Measurements from ENCODE around the gene ARAP1. TPM values are rescaled to one million over a fixed set of nuclear protein-coding genes. Genes with fewer than 3 reads are reported as not detected.

Gene ARAP1
- total RNA-seq, 1 donor from 2014 or later = 20.5 TPM

GRCh38 chr11:72647882-72648281 lies 104.3 kb downstream of the ARAP1 start:
- H3K27ac Mint-ChIP-seq (ENCODE audit: unreplicated experiment) = no peak overlapping the region
- peaks cover 11% of the 10 kb centered on the region for H3K27me3 Mint-ChIP-seq (ENCODE audit: unreplicated experiment)

GRCh38 chr11:72646472-72646871 lies 105.7 kb downstream of the ARAP1 start:
- no peak for TF ChIP-seq CTCF (IDR thresholded peaks at IDR 0.05; ENCODE audit: partially characterized antibody, unreplicated experiment)
- DNase-seq = no peak
- no peak overlapping the region for H3K27ac Mint-ChIP-seq (ENCODE audit: unreplicated experiment)
- H3K4me3 Mint-ChIP-seq (ENCODE audit: unreplicated experiment) = no peak overlapping the region
- no peaks in the 10 kb centered on the region for H3K36me3 Mint-ChIP-seq (ENCODE audit: unreplicated experiment)
- no peaks in the 10 kb centered on the region for H3K9me3 Mint-ChIP-seq (ENCODE audit: unreplicated experiment)
- peaks cover 13% of the 10 kb centered on the region for H3K4me1 Mint-ChIP-seq (ENCODE audit: low read depth, unreplicated experiment)
- peaks cover 11% of the 10 kb centered on the region for H3K27me3 Mint-ChIP-seq (ENCODE audit: unreplicated experiment)

More at GRCh38 chr11:72647882-72648281, 104.3 kb downstream of the ARAP1 start:
- H3K36me3 Mint-ChIP-seq (ENCODE audit: unreplicated experiment) = no peaks in the 10 kb centered on the region
- TF ChIP-seq CTCF (IDR thresholded peaks at IDR 0.05; ENCODE audit: partially characterized antibody, unreplicated experiment) = no peak
- no peak for DNase-seq
- peaks cover 19% of the 10 kb centered on the region for H3K4me1 Mint-ChIP-seq (ENCODE audit: low read depth, unreplicated experiment)
- peaks cover 1% of the 10 kb centered on the region for H3K9me3 Mint-ChIP-seq (ENCODE audit: unreplicated experiment)
- H3K4me3 Mint-ChIP-seq (ENCODE audit: unreplicated experiment) = peak overlapping the region; percentile 21

- Mint-ChIP-seq H3K9me3 (ENCODE audit: unreplicated experiment) (no peaks in the 10 kb centered on the region), H3K4me3 (ENCODE audit: unreplicated experiment) (no peak overlapping the region), H3K27me3 (ENCODE audit: unreplicated experiment) (peaks cover 11% of the 10 kb centered on the region), H3K36me3 (ENCODE audit: unreplicated experiment) (no peaks in the 10 kb centered on the region), H3K4me1 (ENCODE audit: low read depth, unreplicated experiment) (peaks cover 13% of the 10 kb centered on the region), H3K27ac (ENCODE audit: unreplicated experiment) (no peak overlapping the region)
- TF ChIP-seq CTCF (IDR thresholded peaks at IDR 0.05; ENCODE audit: partially characterized antibody, unreplicated experiment) = no peak
- no peak for DNase-seq
Observed at GRCh38 chr11:72646024-72646423, 106.2 kb downstream of the ARAP1 start.

- no peaks in the 10 kb centered on the region for H3K36me3 Mint-ChIP-seq (ENCODE audit: unreplicated experiment)
- H3K27ac Mint-ChIP-seq (ENCODE audit: unreplicated experiment) = no peak overlapping the region
- peak overlapping the region; percentile 53 for H3K4me3 Mint-ChIP-seq (ENCODE audit: unreplicated experiment)
Observed at GRCh38 chr11:72643547-72643946, 108.7 kb downstream of the ARAP1 start.

More at GRCh38 chr11:72643547-72643946, 108.7 kb downstream of the ARAP1 start:
- H3K27me3 Mint-ChIP-seq (ENCODE audit: unreplicated experiment) = peaks cover 6% of the 10 kb centered on the region
- peaks cover 4% of the 10 kb centered on the region for H3K4me1 Mint-ChIP-seq (ENCODE audit: low read depth, unreplicated experiment)
- H3K9me3 Mint-ChIP-seq (ENCODE audit: unreplicated experiment) = no peaks in the 10 kb centered on the region
- no peak for DNase-seq
- TF ChIP-seq CTCF (IDR thresholded peaks at IDR 0.05; ENCODE audit: partially characterized antibody, unreplicated experiment) = no peak

Data from glutamatergic neuron (in vitro differentiated cells).